Measurements from ENCODE around the gene TMEM209. TPM values are rescaled to one million over a fixed set of nuclear protein-coding genes. Genes with fewer than 3 reads are reported as not detected.
"Not testable (repeated sequence)": the region's sequence is repeated elsewhere in the genome, so short reads cannot be mapped to it uniquely, and the experiment has no call there.

TMEM209 gene
- polyA plus RNA-seq, 3 donors = 3.9 to 7.6 (median 6.0) TPM

- WGBS, 3 donors = 94 to 97% (median 95%) methylated on average over 1 of the region's 1 CpG
- no peak overlapping the region for H3K27ac ChIP-seq (ENCODE audit: low read depth, low read length)
These were observed 68.5 kb downstream of the TMEM209 start for GRCh38 chr7:130136579-130137167.

DNA sequence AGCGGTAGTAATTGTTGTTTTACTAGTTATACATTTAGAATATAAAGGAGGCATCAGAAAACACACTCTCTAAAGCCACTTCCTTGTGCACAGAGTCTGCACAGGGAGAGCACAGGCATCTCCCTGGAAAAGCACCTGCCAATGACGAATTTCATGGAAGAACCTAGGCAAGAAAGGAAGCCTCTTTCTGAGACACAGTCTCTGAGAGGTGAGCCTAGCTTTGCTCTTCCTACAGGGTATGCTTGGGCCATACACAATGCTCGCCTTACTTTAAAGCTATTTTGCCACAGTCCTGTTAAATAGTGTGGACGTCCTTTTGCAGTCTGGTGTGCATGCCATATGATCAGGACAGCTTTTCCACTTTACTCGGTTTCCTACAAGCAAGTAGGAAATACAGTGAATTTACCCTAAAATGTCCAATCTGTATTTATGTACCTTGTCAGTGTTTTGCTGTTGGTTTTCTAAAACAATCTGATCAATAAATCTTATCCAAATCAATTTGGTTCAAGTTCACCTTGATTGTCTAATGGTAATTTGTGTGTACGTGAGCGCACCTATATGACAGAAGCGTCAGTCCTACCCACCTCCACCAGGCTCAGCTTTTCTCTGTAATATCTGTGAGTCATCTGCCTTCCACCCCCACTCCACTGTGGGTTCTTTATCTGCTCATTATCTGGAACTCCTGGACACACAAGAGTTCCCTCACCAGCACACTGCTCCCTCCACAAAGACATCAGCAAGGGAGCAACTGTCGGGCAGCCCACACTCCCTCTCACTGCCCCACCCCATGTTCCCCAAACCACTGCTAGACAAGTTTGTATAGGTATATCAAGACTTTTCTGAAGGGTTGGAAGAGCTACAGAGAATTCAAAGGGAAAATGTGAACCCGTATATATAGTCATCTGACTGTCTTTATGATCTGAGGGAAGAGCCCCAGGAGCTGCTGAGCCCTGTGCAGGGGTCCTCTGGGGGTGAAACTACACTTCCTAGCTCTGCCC is 69.7 kb downstream of the TMEM209 start:
- WGBS, 3 donors = 94 to 96% (median 95%) methylated on average over 10 of the region's 10 CpGs
- no peak overlapping the region for H3K27ac ChIP-seq (ENCODE audit: low read depth, low read length)

DNA sequence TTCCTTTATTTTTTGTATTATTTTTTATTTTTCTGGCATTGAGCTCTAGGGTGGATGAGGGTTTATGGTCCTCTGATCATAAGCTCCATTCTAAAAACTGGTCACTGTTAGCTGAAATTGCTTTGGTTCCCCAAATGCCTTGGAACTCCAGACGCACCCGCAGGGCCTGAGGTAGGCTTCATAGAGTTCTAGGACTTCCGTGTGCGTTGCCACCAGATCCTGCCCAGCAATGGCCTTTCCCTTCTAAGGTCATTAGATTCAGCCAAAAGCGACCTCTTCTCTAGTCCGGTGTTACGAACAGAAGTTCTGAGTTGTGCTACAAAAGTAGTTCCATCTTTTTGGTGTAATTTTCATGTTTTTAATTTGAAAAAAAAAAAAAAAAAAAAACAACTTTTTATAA is 70.5 kb downstream of the TMEM209 start:
- no peak overlapping the region for H3K27ac ChIP-seq (ENCODE audit: low read depth, low read length)
- WGBS, 3 donors = 97 to 99% (median 98%) methylated on average over 7 of the region's 7 CpGs

GRCh38 chr7:130134106-130134636 is 71.0 kb downstream of the TMEM209 start:
- H3K27ac ChIP-seq (ENCODE audit: low read depth, low read length) = no peak overlapping the region
- 92 to 97% (median 94%) methylated on average over 4 of the region's 4 CpGs for WGBS, 3 donors

GRCh38 chr7:130133029-130133782 is 72.0 kb downstream of the TMEM209 start:
- H3K27ac ChIP-seq (ENCODE audit: low read depth, low read length) = no peak overlapping the region
- 87 to 95% (median 92%) methylated on average over 7 of the region's 7 CpGs for WGBS, 3 donors

DNA sequence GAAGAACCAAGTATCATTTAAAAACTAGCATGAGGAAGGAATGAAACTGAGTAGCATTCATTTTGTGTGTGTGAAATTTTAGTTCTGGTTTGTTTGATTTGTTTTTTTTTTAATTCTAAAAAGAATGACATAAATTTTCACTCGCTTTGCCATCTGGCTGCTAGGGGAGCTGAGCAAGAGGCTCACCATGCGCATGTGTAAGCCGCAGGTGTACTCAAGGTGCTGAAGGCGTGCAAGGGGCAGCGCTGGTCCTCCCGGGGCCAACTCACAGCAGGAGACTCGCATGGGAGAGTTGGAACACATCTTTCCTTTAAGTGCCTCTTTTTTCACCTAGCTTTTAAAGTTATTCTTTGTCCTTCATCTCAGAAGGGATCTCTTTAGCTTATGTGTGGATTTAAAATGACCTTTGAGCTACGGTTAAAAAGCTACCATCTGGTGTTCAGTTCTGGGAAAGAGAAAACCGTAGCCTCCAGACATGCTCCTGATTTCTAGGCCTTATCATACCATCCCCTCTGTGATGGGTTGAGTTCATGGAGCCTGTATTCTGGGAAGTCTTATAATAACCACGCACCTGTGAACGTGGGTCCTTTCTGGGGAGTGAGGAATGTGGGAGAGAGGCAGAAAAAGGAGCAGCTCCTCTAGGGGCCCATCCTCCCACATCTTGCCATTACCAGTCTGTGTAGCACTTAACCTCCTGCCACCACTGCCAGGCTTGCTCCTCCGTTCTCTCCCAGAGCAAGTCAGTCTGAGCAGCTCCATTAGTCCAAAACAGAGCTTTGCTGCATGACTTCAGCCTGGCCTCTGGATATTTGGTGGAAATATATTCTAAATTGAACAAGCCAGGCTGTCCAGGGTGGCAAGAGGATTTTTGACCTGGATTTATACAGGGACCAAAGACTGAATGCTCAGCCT is 73.0 kb downstream of the TMEM209 start:
- WGBS, 3 donors = 89 to 96% (median 94%) methylated on average over 12 of the region's 12 CpGs
- no peak overlapping the region for H3K27ac ChIP-seq (ENCODE audit: low read depth, low read length)

DNA sequence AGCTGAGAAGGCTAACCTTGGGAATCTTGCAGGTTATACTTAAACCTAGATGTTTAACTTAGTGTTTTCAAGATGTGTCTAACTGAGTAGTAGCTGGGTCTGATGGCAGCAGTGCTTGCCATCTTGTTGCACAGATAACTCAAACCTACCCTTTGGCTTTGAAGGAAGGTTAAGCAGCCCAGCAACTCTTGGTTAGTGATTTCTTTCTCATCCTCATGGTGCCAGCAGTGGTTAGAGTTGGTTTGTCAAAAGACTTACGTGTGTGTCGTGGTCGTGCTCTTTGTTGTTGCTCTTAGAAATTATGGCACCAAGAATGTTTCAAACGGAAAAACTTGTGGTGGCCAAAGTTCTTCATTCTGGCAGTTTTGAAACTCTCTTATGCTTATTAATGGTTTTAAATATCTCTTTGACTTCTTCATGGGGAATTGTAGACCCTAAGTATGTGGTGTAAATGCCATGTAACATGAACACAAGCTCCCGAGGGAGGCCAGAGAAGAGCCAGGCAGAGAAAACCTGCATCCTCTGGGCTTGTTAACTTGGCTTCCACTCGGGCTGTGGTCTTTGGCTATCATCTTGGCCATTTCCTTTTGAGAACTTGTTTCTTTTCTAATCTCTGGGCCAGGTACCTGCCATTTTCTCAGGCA is 73.9 kb downstream of the TMEM209 start:
- 92 to 93% (median 93%) methylated on average over 6 of the region's 6 CpGs for WGBS, 3 donors

DNA sequence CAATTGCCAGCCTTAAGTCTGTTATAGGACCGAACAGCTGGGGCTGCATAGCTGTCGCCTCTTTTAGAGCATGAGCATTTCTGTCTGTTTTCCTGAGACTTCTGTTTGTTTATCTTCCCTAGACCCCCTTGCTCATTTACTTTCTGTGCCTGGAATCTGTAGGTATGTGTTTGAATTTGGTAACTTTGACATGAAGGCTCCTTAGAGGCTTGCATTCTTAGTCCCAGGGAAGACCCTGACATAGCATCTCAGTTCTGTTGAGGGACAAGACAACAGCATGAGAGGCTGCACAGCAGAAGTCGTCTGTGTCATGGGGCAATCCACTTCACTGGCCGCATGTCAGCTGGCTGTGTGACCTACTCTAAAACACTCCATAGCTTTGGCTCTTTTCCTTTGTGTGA is 76.2 kb downstream of the TMEM209 start:
- 75 to 87% (median 86%) methylated on average over 4 of the region's 4 CpGs for WGBS, 3 donors
- no peak overlapping the region for H3K27ac ChIP-seq (ENCODE audit: low read depth, low read length)

More for the DNA sequence above, 73.9 kb downstream of the TMEM209 start:
- H3K27ac ChIP-seq (ENCODE audit: low read depth, low read length) = no peak overlapping the region

DNA sequence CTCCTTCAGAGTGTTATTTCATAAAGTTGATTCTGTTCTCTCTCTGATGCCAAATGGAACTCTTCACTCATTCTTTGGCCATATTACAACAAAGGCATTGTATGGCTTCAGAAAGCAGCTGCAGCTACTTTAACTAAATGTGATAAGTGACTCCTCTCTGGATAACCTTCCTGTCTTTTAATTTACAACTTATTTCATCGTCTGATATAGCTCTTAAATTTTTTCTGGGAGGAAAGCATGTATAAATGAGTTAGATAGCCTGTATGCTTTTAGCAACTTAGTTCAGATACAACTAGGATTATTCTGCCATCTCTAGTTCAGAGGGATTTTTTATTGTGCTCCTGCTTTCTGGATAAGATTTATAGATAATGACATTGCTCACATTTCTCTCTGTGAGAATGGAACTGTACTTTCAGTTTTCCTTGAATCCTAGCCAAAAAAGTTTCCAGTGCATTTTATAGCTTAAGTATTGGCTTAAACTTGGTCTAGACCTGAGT is 77.3 kb downstream of the TMEM209 start:
- no peak overlapping the region for H3K27ac ChIP-seq (ENCODE audit: low read depth, low read length)
- 43 to 74% (median 47%) methylated on average over 1 of the region's 1 CpG for WGBS, 3 donors

DNA sequence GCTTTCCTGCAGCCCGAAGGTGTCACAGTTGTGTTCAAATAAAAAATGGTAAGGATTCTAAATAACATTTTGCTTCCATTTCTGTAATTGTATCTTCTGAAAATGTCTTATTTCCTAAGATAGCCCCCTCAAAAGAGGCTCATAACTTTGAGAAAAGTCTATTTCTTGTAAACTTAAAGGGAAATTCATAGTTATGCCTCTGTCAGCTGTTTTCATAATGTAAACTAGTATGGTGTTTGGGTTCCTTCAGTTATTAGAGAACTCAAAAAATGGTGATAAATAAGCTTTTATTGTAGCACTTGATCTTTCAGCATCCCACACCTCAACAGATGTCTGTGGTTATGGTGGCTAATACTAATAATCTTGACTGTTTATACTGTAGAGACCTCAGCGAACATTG is 77.8 kb downstream of the TMEM209 start:
- 50 to 72% (median 68%) methylated on average over 2 of the region's 2 CpGs for WGBS, 3 donors
- no peak overlapping the region for H3K27ac ChIP-seq (ENCODE audit: low read depth, low read length)

GRCh38 chr7:130126840-130127239 is 78.4 kb downstream of the TMEM209 start:
- not testable (repeated sequence) for H3K27ac ChIP-seq (ENCODE audit: low read depth, low read length)
- WGBS, 3 donors = 96 to 99% (median 98%) methylated on average over 3 of the region's 3 CpGs

DNA sequence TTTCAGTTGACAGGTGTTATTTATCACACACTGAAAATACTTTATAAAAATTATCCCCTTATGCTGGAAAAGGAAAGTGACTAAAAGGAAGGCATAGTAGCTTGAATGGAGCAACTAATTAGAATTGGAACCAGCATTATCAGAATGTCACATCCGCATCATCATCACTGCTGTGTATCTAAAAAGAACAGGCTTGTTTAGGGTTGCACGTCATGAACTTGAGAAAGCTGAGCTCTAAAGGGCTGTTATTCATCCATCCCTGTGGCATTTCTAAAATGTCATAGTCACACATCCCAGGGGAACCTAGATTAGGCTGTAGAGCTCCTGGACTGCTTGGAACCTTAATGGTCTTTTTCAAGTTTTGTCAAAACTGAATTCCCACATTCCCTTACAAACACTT is 80.5 kb downstream of the TMEM209 start:
- WGBS, 3 donors = 85 to 93% (median 88%) methylated on average over 2 of the region's 2 CpGs
- H3K27ac ChIP-seq (ENCODE audit: low read depth, low read length) = no peak overlapping the region

DNA sequence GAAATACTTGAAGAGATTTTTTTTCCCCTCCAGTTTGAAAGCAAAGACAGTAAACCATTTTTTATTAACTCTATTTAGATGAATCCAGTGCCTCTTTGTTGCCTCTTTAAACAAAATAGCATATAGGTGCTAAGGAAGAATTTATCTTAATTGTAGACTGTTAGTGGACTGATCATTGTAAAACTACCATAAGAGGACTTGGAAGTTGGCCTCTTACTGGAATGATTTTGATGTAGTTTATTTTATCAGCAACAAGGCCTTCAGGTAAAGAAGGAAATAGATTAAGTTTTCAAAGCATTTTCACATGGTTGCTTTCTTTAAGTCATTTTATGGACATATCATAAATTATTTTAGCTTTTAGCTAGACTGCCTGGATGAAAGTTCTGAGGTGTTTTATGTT is 81.7 kb downstream of the TMEM209 start:
- H3K27ac ChIP-seq (ENCODE audit: low read depth, low read length) = no peak overlapping the region

DNA sequence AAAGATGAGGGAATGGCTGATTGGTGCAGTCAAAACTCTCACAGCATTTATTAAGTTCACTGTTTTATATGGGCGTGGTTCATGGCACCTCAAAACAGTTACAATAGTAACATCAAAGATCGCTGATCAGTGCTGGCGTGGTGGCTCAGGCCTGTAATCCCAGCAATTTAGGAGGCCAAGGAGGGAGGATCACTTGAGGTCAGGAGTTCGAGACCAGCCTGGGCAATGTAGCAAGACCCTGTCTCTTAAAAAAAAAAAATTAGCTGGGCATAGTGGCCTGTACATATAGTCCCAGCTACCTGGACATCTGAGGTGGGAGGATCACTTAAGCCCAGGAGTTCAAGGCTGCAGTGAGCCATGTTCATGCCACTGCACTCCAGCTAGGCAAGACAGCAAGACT is 86.4 kb downstream of the TMEM209 start:
- H3K27ac ChIP-seq (ENCODE audit: low read depth, low read length) = no peak overlapping the region
- WGBS, 3 donors = 95 to 99% (median 98%) methylated on average over 4 of the region's 4 CpGs

GRCh38 chr7:130118294-130118693 is 86.9 kb downstream of the TMEM209 start:
- no peak overlapping the region for H3K27ac ChIP-seq (ENCODE audit: low read depth, low read length)
- WGBS, 3 donors = 80 to 94% (median 93%) methylated on average over 5 of the region's 5 CpGs

DNA sequence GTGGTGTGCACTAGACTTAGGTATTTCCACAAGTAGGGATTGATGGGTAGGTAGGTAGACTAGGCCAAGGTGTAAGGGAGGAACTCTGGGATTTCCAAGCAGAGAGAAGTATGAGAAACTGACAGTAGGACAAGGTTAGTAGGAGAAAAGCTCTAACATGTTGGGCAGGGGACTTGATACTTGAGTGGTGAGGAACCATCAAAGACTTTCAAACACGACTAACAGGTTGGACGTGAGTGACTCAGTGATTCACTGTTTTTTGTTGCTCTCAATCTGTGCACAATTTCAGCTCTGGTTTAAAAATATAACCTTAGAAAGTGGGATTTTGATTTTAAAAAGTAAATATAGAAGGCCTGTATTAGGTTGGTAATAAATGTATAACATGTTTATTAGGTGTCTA is 90.4 kb downstream of the TMEM209 start:
- 94 to 98% (median 98%) methylated on average over 2 of the region's 2 CpGs for WGBS, 3 donors
- H3K27ac ChIP-seq (ENCODE audit: low read depth, low read length) = no peak overlapping the region

Data from adipose tissue (tissue), 3 donors.